Measurements from ENCODE around the gene PDLIM7. TPM values are rescaled to one million over a fixed set of nuclear protein-coding genes. Genes with fewer than 3 reads are reported as not detected.

Gene PDLIM7
- total and polyA plus RNA-seq, 7 donors, result 7.2 to 923 (median 274) TPM

GRCh38 chr5:177510567-177511053, 13.2 kb upstream of the PDLIM7 start:
- DNase-seq, result no peak
- Histone ChIP-seq H3K27ac (peak overlapping the region in 2 of 4 donors; percentile 14 to 38), H3K36me3 (peaks cover 28 to 56% (median 46%) of the 10 kb centered on the region in 4 donors), H3K27me3 (no peaks in the 10 kb centered on the region), H3K9me3 (no peaks in the 10 kb centered on the region), H3K4me3 (no peak overlapping the region), H3K4me1 (peaks cover 0 to 9% (median 4%) of the 10 kb centered on the region in 4 donors)
- TF ChIP-seq POLR2A (IDR thresholded peaks at IDR 0.05) (no peak), CTCF (IDR thresholded peaks at IDR 0.05) (no peak), POLR2AphosphoS5 (IDR thresholded peaks at IDR 0.05) (peak in 1 of 4 donors; percentile 18)
- WGBS, 2 donors, result 72 to 88% methylated on average over 15 of the region's 15 CpGs
- intact Hi-C loops (cut with DNase I), result loop anchor here (10.0 kb wide), 1 partner anchor 196 kb away; the partner anchor contains the start of gene MXD3

- peaks cover 0 to 5% (median under 1%) of the 10 kb centered on the region in 4 donors for H3K4me1 ChIP-seq
- H3K27me3 ChIP-seq, result no peaks in the 10 kb centered on the region
- H3K27ac ChIP-seq, result peak overlapping the region in 3 of 4 donors; percentile 14 to 40 (median 38)
- H3K4me3 ChIP-seq, result peak overlapping the region in 1 of 4 donors; percentile 42
- DNase-seq, result no peak
- intact Hi-C loops (cut with DNase I), result loop anchor here (10.0 kb wide), 1 partner anchor 195 kb away; the partner anchor contains the start of gene MXD3
- 58 to 75% methylated on average over 11 of the region's 11 CpGs for WGBS, 2 donors
- no peaks in the 10 kb centered on the region for H3K9me3 ChIP-seq
- TF ChIP-seq POLR2A (IDR thresholded peaks at IDR 0.05), result no peak
- TF ChIP-seq POLR2AphosphoS5 (IDR thresholded peaks at IDR 0.05), result no peak
- TF ChIP-seq CTCF (IDR thresholded peaks at IDR 0.05), result no peak
- TF ChIP-seq EP300 (IDR thresholded peaks at IDR 0.05), result no peak
- H3K36me3 ChIP-seq, result peaks cover 28 to 51% (median 44%) of the 10 kb centered on the region in 4 donors
Measured at GRCh38 chr5:177509991-177510566, 12.7 kb upstream of the PDLIM7 start.

- TF ChIP-seq CTCF (IDR thresholded peaks at IDR 0.05), result no peak
- no peak for TF ChIP-seq EP300 (IDR thresholded peaks at IDR 0.05)
- TF ChIP-seq POLR2A (IDR thresholded peaks at IDR 0.05), result no peak
- no peak for TF ChIP-seq POLR2AphosphoS5 (IDR thresholded peaks at IDR 0.05)
- no peaks in the 10 kb centered on the region for H3K27me3 ChIP-seq
- intact Hi-C loops (cut with DNase I), result no loop called here
- peaks cover 0 to 2% (median 0%) of the 10 kb centered on the region in 4 donors for H3K4me1 ChIP-seq
- peak within 1 kb of the TSS; percentile 30 to 40 (median 38) for H3K27ac ChIP-seq
- DNase-seq, result no peak
- 21 to 30% methylated on average over 20 of the region's 20 CpGs for WGBS, 2 donors
- H3K4me3 ChIP-seq, result peak within 1 kb of the TSS in 3 of 4 donors; percentile 5 to 42 (median 28)
- H3K36me3 ChIP-seq, result peaks cover 28 to 45% (median 39%) of the 10 kb centered on the region in 4 donors
- no peaks in the 10 kb centered on the region for H3K9me3 ChIP-seq
Measured at GRCh38 chr5:177509381-177509951, 12.1 kb upstream of the PDLIM7 start, which contains the start of gene DOK3. Gene DOK3, minus strand, starts transcription at chr5:177509826. Its CDS starts 286 bp downstream, at chr5:177509540.

GRCh38 chr5:177508837-177509236, 11.4 kb upstream of the PDLIM7 start:
- DNase-seq, result no peak
- intact Hi-C loops (cut with DNase I), result no loop called here
- whole genome bisulfite sequencing, 2 donors, result 48 to 77% methylated on average over 8 of the region's 8 CpGs
- peaks cover 28 to 38% (median 33%) of the 10 kb centered on the region in 4 donors for H3K36me3 ChIP-seq
- TF ChIP-seq EP300 (IDR thresholded peaks at IDR 0.05) (no peak), POLR2AphosphoS5 (IDR thresholded peaks at IDR 0.05) (no peak), CTCF (IDR thresholded peaks at IDR 0.05) (no peak), POLR2A (IDR thresholded peaks at IDR 0.05) (no peak)
- peak overlapping the region; percentile 13 to 40 (median 34) for H3K27ac ChIP-seq
- no peaks in the 10 kb centered on the region for H3K9me3 ChIP-seq
- H3K4me1 ChIP-seq, result no peaks in the 10 kb centered on the region
- peak overlapping the region in 3 of 4 donors; percentile 5 to 42 (median 28) for H3K4me3 ChIP-seq
- H3K27me3 ChIP-seq, result no peaks in the 10 kb centered on the region
